PC-9 (cell line): ENCODE measurements around the gene SCARB1.

Source experiments
- CTCF ChIP-seq: fragments of 200-600 bp; sonication (generic); conservative IDR thresholded peaks from 2 replicates; pipeline ENCODE4 v1.6.1; 2017; ENCODE audit warnings: mixed run types, antibody characterized with exemption, mild to moderate bottlenecking, moderate library complexity
- EZH2 ChIP-seq: fragments of 200-600 bp; sonication (generic); IDR thresholded peaks from 2 replicates; pipeline ENCODE4 v1.8.0; 2017; ENCODE audit warnings: antibody characterized with exemption, low read depth

DNA sequence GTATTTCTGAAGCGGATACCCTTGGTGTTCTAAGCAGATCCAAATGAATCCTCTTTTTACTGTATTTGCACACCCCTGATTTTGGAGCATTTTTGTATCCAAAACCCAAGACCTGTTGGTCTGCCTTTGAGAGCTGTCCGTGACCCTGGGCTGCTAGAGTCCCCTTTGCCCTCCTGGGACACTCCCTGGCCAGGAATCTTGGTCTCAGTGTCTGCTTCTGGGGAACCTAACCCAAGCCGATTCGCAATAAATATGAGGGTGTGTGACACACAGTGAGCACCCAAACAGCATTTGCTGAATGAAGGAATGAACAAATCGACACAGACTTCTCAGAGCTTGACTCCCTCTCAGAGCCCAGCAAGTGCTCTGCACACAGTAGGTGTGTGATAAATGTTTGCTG is 92.9 kb downstream of the SCARB1 start:
- no peak for TF ChIP-seq CTCF
- TF ChIP-seq EZH2, result no peak
